Activated naive CD4-positive, alpha-beta T cell treated with anti-CD3 and anti-CD28 coated beads for 36 hours (primary cell): ENCODE measurements around the gene WFIKKN1. TPM values are rescaled to one million over a fixed set of nuclear protein-coding genes. Genes with fewer than 3 reads are reported as not detected.

Experiments
- CTCF ChIA-PET: fragments of 350-600 bp; sonication (Branson Sonifier 250); formaldehyde crosslinking; loops from one replicate; lab custom pipeline; 2021; ENCODE audit warnings: antibody characterized with exemption; lab: Charles Lee
- DNase-seq: peaks from one replicate; pipeline ENCODE4 v3.0.0-alpha.2; 2020
- H3K27ac Mint-ChIP-seq: one replicate; pipeline ENCODE4 v1.8.0; 2021; ENCODE audit warnings: mild to moderate bottlenecking, mixed read lengths
- H3K27me3 Mint-ChIP-seq: one replicate; pipeline ENCODE4 v1.8.0; 2021; ENCODE audit warnings: low read depth, mixed read lengths
- H3K36me3 Mint-ChIP-seq: one replicate; pipeline ENCODE4 v1.8.0; 2021; ENCODE audit warnings: low read depth, mixed read lengths
- H3K4me1 Mint-ChIP-seq: one replicate; pipeline ENCODE4 v1.8.0; 2021; ENCODE audit warnings: low read depth, mixed read lengths
- H3K4me3 Mint-ChIP-seq: one replicate; pipeline ENCODE4 v1.8.0; 2021; ENCODE audit warnings: mild to moderate bottlenecking, moderate library complexity, mixed read lengths
- H3K9me3 Mint-ChIP-seq: one replicate; pipeline ENCODE4 v1.8.0; 2021; ENCODE audit warnings: mixed read lengths
- intact Hi-C: fragments of 100-400 bp; cut with micrococcal nuclease; formaldehyde crosslinking; loops from one replicate; pipeline ENCODE4 v1.15.1; 2023
- total RNA-seq, 2 experiments: library from RNA; stranded (reverse); gene quantifications; one replicate each; pipeline ENCODE4 v1.2.3, GENCODE V29; 2021

WFIKKN1 gene
- total RNA-seq, 2 experiments from 2014 or later: 0.10 to 0.25 TPM

DNA sequence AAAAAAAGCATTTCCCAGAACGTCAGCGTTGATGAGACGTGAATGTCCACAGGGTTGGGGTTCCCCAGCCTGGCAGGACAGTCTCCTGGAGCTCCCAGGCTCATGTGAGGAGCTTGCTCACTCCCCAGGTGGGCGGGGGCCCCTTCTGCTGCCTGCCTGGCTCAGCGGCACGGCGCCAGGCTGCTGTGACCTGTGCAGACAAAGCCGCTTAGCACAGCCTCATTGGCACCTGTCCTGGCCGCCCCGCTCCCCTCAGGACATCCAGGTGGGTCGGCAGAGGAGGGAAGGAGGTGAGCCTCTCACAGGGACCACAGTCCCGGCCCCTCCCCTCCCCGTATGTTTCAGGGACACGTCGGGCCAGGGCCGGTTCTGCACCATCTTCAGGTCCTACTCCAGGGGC lies 12.9 kb upstream of the WFIKKN1 start:
- Mint-ChIP-seq H3K36me3 (peaks cover 2% of the 10 kb centered on the region), H3K4me1 (no peaks in the 10 kb centered on the region)
- CTCF ChIA-PET: no interaction called here

DNA sequence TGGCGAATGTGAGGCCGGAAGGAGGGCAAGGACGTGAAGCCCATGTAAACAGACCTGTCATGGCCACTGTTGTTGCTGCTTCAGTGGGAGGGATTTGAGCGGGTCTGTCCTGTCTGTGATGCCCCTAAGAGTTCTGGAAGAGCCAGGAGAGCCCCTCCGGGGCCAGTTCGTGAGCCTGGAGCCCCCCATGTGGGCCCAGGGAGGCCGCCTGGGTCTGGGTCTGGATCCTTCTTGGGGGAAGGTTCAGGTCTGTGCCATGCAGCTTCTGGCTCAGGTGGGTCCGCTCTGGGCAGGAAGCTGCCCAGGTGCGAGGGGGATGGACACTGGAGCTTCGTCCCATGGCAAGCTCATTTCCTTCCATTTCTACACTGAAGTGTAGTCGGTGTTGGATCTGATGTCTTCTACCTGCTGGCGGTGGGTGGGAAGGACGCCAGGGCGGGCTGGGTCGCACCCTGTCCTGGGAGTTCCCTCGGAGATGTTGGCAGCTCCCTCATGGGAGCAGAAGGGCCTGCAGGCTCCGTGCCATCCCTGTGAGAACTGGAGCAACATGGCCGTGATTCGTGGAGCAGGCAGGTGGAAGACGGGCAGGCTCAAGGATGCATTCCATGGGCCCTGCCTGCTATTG lies 11.2 kb upstream of the WFIKKN1 start:
- Mint-ChIP-seq H3K27me3 (no peaks in the 10 kb centered on the region), H3K4me1 (no peaks in the 10 kb centered on the region), H3K9me3 (no peaks in the 10 kb centered on the region), H3K4me3 (no peak overlapping the region), H3K27ac (no peak overlapping the region), H3K36me3 (peaks cover 2% of the 10 kb centered on the region)
- intact Hi-C loops: no loop called here
- no peak for DNase-seq
- CTCF ChIA-PET: no interaction called here

More for the DNA sequence above, 12.9 kb upstream of the WFIKKN1 start:
- no peaks in the 10 kb centered on the region for H3K9me3 Mint-ChIP-seq
- no peak overlapping the region for H3K4me3 Mint-ChIP-seq
- DNase-seq: no peak
- intact Hi-C loops: no loop called here
- no peaks in the 10 kb centered on the region for H3K27me3 Mint-ChIP-seq
- no peak overlapping the region for H3K27ac Mint-ChIP-seq

DNA sequence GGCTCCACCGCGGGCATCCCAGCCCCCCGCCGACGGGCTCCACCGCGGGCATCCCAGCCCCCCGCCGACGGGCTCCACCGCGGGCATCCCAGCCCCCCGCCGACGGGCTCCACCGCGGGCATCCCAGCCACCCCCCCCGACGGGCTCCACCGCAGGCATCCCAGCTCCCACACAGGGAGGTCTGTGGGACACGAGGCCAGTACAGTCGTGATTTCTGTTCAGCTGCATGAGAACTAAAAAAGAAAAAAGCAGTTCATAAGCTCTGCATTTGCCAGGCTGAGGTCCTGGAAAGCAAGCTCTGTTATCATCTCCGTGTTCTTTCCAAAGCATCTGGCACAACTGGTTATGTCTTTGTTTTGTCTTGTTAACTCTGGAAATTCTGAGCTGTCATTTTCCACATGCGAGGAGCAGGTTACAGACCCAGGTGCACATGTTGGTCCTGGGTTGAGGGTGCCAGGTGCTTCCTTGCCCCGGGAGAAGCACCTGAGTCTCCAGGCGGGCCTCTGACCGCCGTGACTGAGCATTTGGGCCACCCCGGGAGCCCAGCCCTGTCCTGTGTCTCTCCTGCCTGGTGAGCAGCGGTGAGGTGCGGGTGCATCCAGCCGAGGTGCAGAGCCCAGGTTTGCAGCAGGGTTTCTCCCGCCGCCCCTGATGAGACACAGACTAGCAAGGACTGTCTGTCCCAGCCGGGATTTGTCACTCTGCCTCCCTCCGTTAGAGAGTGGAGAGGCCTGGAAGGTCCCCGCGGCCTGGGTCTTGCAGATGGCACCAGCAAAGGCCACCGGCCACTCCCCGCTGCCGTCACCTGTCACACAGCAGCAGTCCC lies 9.9 kb upstream of the WFIKKN1 start:
- H3K27me3 Mint-ChIP-seq: no peaks in the 10 kb centered on the region
- intact Hi-C loops: no loop called here
- H3K9me3 Mint-ChIP-seq: no peaks in the 10 kb centered on the region
- H3K4me1 Mint-ChIP-seq: no peaks in the 10 kb centered on the region
- no peak overlapping the region for H3K27ac Mint-ChIP-seq
- no peak overlapping the region for H3K4me3 Mint-ChIP-seq
- DNase-seq: no peak
- H3K36me3 Mint-ChIP-seq: no peaks in the 10 kb centered on the region
- CTCF ChIA-PET: no interaction called here

DNA sequence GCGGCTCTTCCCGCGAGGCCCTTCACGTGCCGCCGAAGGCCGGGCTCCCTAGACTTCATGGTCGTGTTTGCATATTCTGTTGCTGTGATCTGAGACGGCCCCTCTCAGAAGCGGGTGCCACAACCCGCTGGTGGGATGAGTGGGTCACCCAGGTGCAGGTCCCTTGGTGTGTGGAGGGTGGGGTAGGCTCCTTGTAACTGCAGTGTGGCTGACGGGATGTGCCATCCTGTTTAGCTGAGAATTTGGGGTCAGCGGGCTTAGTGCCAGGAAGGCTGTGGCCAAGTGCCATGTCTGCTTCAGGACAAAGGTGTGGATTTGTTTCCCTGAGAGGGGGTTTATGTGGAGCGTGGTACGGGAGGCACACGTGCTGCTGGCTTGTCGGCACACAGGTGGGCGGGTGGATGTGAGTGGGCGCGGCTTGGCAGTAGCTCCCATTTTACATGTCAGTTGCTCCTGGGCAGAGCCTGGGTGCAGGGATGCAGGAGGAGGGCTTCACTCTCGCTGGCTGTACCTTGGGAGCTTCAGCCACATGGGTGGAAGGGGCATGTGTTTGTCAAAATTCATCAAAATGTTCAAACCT lies 9.2 kb upstream of the WFIKKN1 start:
- DNase-seq: no peak
- no peaks in the 10 kb centered on the region for H3K36me3 Mint-ChIP-seq
- H3K27me3 Mint-ChIP-seq: no peaks in the 10 kb centered on the region
- no peaks in the 10 kb centered on the region for H3K4me1 Mint-ChIP-seq
- CTCF ChIA-PET: interaction anchor here (0.6 kb wide), 1 partner anchor 515 kb away, joined by 3 read pairs; no protein-coding TSS in a partner anchor
- no peak overlapping the region for H3K4me3 Mint-ChIP-seq
- intact Hi-C loops: no loop called here
- H3K9me3 Mint-ChIP-seq: no peaks in the 10 kb centered on the region
- no peak overlapping the region for H3K27ac Mint-ChIP-seq

DNA sequence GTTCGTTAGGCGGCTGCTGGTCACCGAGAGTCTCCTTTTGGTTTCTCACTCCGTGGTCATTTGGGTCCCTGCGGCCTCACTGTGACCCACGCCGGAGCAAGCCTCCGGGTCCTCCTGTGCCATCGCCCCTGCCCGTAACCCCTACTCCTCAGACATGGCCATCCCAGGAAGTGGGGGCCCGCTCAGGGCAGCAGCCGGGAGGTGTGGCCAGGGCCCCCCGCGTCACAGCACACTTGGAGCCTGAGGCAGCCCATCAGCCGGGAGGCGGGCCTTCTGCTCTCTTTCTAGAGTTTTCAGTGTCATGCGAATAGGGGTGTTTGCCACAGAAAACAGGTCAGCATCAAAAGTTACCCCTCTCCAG lies 7.9 kb upstream of the WFIKKN1 start:
- no peaks in the 10 kb centered on the region for H3K9me3 Mint-ChIP-seq
- H3K4me1 Mint-ChIP-seq: no peaks in the 10 kb centered on the region
- no peaks in the 10 kb centered on the region for H3K36me3 Mint-ChIP-seq
- CTCF ChIA-PET: no interaction called here
- no peak overlapping the region for H3K27ac Mint-ChIP-seq
- intact Hi-C loops: no loop called here
- DNase-seq: no peak
- H3K27me3 Mint-ChIP-seq: no peaks in the 10 kb centered on the region
- no peak overlapping the region for H3K4me3 Mint-ChIP-seq

DNA sequence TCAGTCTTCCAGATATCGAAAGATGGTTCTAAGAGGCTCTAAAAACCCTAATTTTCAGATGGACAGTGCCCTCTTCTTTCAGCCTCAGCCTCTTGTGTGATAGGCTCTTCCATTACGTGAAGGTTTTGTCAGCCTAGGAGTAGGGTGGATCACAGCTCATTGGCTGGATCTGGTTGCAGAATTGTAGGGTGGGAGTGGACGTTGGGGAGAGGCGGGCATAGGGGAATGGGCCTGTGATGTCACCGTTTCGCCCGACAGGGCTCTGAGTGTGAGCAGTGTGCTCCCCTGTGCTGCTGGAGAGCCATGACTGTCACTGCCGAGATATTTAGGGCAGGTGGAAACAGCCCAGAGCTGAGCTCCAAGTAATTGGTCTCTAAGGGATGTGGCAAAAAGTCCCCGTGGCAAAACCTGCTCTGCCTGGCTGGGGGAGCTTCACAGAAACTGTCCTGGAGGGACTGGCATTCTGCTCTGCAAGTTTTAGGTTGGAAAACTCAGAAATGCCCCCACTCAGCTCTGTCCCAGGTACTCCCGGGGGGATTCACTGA lies 6.2 kb upstream of the WFIKKN1 start:
- intact Hi-C loops: no loop called here
- H3K27me3 Mint-ChIP-seq: no peaks in the 10 kb centered on the region
- CTCF ChIA-PET: no interaction called here
- no peaks in the 10 kb centered on the region for H3K36me3 Mint-ChIP-seq
- DNase-seq: no peak
- H3K9me3 Mint-ChIP-seq: no peaks in the 10 kb centered on the region
- H3K4me3 Mint-ChIP-seq: no peak overlapping the region
- H3K4me1 Mint-ChIP-seq: no peaks in the 10 kb centered on the region
- no peak overlapping the region for H3K27ac Mint-ChIP-seq

DNA sequence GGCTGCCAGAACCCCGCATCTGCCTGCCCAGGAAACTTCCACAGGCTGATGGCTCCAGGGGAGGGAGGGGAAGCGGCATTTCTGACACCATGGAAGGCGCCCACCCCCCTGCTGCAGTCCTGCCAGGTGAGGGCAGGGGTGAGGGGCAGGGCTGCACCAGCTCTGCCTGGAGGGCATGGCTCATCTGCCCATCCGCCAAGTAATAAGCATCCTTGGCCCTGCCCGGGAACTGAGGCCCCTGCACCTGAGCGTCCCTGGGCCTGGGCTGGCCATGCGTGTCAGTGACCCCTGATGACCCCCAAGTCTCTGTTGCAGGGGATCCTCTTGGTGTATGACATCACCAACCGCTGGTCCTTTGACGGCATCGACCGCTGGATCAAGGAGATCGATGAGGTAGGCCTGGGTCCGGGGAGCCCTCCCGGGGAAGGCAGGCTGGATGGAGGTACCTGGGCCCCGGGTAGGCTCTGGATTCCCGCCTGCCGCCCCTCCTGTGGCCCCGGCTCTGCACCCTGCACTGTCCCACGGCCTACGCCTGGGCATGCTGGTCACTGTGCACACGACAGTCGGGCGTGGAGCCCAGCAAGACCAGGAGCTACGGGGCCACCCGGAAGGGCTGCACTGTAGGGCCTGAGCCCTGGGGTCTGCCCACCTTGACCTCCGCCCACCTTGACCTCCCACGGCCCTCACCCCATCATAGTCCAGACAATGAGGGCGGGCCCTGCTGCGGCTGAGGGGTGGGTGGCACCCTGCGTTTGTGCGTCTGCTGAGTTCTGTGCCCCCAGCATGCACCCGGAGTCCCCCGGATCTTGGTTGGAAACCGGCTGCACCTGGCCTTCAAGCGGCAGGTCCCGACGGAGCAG lies 5.4 kb upstream of the WFIKKN1 start:
- H3K9me3 Mint-ChIP-seq: no peaks in the 10 kb centered on the region
- CTCF ChIA-PET: no interaction called here
- intact Hi-C loops: no loop called here

DNA sequence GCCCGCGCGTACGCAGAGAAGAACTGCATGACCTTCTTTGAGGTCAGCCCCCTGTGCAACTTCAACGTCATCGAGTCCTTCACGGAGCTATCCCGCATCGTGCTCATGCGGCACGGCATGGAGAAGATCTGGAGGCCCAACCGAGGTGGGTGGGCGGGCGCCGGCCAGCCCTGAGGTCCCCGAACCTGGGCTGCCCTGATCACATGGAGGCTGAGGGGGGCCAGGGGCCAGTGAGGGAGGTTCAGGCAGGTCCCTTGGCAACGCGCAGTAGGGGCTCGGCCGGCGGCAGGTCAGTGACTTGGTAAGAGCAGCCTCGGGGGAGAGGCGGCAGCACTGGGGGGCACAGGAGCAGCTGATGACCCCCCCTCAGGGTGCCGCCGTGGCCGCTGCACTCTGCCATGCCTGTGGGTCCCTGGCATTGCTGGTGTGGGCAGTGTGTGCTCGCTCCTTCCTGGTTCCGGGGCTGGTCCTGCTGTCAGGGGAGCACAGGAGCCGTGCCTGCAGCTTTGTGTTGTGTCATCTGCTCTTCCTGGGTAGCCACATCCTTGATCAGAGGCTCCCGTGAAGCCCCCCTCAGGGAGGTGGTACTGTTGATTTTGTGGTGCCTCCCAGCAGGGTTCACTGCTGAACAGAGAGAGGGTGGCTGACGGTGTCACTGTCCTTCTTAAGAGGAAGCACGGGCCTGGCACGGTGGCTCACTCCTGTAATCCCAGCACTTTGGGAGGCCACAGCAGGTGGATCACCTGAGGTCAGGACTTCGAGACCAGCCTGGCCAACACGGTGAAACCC lies 4.6 kb upstream of the WFIKKN1 start:
- Mint-ChIP-seq H3K27ac (no peak overlapping the region), H3K4me3 (no peak overlapping the region), H3K36me3 (no peaks in the 10 kb centered on the region), H3K27me3 (no peaks in the 10 kb centered on the region), H3K9me3 (no peaks in the 10 kb centered on the region), H3K4me1 (no peaks in the 10 kb centered on the region)
- no peak for DNase-seq
- intact Hi-C loops: no loop called here
- CTCF ChIA-PET: no interaction called here

More for the DNA sequence above, 5.4 kb upstream of the WFIKKN1 start:
- H3K4me3 Mint-ChIP-seq: no peak overlapping the region
- DNase-seq: no peak
- no peaks in the 10 kb centered on the region for H3K27me3 Mint-ChIP-seq
- H3K36me3 Mint-ChIP-seq: no peaks in the 10 kb centered on the region
- no peak overlapping the region for H3K27ac Mint-ChIP-seq
- no peaks in the 10 kb centered on the region for H3K4me1 Mint-ChIP-seq

DNA sequence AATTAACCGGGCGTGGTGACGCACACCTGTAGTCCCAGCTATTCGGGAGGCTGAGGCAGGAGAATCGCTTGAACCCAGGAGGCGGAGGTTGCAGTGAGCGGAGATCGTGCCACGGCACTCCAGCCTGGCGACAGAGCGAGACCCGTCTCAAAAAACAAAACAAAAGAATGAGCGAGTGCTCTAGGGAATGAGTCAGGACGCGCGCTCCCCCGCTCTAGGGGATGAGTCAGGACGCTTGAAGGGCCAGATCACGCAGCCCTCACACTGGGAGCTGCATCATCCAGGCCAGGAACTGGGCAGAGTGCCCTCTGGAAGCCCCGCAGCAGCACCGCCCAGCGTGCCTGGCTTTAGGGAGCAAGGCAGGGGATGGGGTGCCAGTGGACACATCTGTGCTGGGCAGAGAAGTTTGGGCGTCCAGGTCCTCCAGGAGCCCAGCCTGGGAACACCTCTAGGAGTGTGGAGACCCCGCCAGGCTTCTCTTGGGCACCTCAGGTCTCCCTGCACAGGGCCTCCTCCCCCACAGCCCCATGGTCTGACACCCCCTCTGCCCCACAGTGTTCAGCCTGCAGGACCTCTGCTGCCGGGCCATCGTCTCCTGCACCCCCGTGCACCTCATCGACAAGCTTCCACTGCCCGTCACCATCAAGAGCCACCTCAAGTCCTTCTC lies 3.9 kb upstream of the WFIKKN1 start:
- CTCF ChIA-PET: no interaction called here
- H3K27ac Mint-ChIP-seq: no peak overlapping the region
- no peaks in the 10 kb centered on the region for H3K4me1 Mint-ChIP-seq
- H3K36me3 Mint-ChIP-seq: no peaks in the 10 kb centered on the region
- H3K27me3 Mint-ChIP-seq: no peaks in the 10 kb centered on the region
- intact Hi-C loops: no loop called here
- no peak for DNase-seq
- no peak overlapping the region for H3K4me3 Mint-ChIP-seq
- no peaks in the 10 kb centered on the region for H3K9me3 Mint-ChIP-seq

DNA sequence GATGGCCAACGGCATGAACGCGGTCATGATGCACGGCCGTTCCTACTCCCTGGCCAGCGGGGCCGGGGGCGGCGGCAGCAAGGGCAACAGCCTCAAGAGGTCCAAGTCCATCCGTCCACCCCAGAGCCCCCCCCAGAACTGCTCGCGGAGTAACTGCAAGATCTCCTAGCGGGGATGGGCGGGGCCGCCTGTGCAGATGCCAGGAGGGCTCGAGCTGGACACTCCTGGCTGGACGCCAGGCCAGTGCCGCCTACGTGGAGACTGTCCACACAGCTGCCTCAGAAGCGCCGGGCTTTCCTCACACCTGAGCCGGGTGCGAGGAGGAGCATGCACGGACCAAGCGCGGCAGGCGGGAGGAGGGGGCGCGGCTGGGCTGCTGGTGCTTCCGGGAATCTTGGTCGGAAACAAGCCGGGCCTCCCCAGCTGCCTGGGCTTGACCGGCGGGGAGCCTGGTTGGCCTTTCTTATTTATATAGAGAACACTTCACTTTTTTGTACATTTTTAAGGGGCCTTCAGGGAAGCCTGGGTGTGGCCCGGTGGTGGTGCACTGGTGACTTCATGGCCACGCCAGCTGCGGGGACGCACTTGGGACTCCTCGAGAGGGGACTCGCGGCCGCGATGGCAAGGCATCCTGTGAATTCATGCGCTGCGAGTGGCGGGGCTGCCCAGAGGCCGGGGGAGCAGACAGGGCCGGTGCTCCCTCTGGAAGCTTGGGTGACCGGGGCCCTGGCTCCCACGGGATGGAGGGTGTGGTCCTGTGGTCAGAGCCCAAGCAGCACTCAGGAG lies 3.1 kb upstream of the WFIKKN1 start:
- Mint-ChIP-seq H3K4me3 (no peak overlapping the region), H3K36me3 (no peaks in the 10 kb centered on the region), H3K27ac (no peak overlapping the region), H3K9me3 (no peaks in the 10 kb centered on the region), H3K4me1 (no peaks in the 10 kb centered on the region), H3K27me3 (no peaks in the 10 kb centered on the region)
- CTCF ChIA-PET: no interaction called here
- no peak for DNase-seq
- intact Hi-C loops: no loop called here
